ENCODE results near the gene HELZ2. TPM values are rescaled to one million over a fixed set of nuclear protein-coding genes. Genes with fewer than 3 reads are reported as not detected.

HELZ2 gene
- total RNA-seq, 1 experiment from 2014 or later = 27.9 TPM

GRCh38 chr20:63542696-63543095, 31.3 kb downstream of the HELZ2 start:
- H4K91ac ChIP-seq (ENCODE audit: insufficient read length, low read depth, low read length) = no peak overlapping the region
- no peaks in the 10 kb centered on the region for H3K4me1 ChIP-seq (ENCODE audit: insufficient read depth, low read length)
- no peak overlapping the region for H3K4ac ChIP-seq (ENCODE audit: low read depth, low read length)
- TF ChIP-seq, protein P1, sequence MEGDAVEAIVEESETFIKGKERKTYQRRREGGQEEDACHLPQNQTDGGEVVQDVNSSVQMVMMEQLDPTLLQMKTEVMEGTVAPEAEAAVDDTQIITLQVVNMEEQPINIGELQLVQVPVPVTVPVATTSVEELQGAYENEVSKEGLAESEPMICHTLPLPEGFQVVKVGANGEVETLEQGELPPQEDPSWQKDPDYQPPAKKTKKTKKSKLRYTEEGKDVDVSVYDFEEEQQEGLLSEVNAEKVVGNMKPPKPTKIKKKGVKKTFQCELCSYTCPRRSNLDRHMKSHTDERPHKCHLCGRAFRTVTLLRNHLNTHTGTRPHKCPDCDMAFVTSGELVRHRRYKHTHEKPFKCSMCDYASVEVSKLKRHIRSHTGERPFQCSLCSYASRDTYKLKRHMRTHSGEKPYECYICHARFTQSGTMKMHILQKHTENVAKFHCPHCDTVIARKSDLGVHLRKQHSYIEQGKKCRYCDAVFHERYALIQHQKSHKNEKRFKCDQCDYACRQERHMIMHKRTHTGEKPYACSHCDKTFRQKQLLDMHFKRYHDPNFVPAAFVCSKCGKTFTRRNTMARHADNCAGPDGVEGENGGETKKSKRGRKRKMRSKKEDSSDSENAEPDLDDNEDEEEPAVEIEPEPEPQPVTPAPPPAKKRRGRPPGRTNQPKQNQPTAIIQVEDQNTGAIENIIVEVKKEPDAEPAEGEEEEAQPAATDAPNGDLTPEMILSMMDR (conservative IDR thresholded peaks at IDR 0.05) = no peak
- Mint-ChIP-seq H3K4me1 (peaks cover 5 to 9% of the 10 kb centered on the region in 2 experiments), H3K27ac (no peak overlapping the region), H3K4me3 (no peak overlapping the region), H3K9me3 (no peaks in the 10 kb centered on the region), H3K27me3 (ENCODE audit: low read depth) (no peaks in the 10 kb centered on the region), H3K36me3 (ENCODE audit: insufficient read depth in 1 of 3, low read depth in 3 of 3) (no peaks in the 10 kb centered on the region)
- H2BK15ac ChIP-seq (ENCODE audit: low read depth, low read length) = no peak overlapping the region
- no peak overlapping the region for H2BK5ac ChIP-seq (ENCODE audit: insufficient read length, low read length)
- no peak overlapping the region for H3K18ac ChIP-seq (ENCODE audit: insufficient read length, low read depth, low read length)
- H3K27ac ChIP-seq (ENCODE audit: insufficient read length, low read depth, low read length) = no peak overlapping the region
- no CpG with 5 or more reads among the region's 10 CpGs for WGBS (ENCODE audit: extremely low coverage, insufficient read length, low lambda C conversion rate)
- no peak overlapping the region for H2AFZ ChIP-seq (ENCODE audit: low read length)
- no peak overlapping the region for H3K56ac ChIP-seq (ENCODE audit: insufficient read length, low read depth, low read length)
- H4K8ac ChIP-seq (replicated peaks; ENCODE audit: insufficient read length, low read depth, low read length) = no peak overlapping the region
- no peak overlapping the region for H4K5ac ChIP-seq (ENCODE audit: insufficient read length, low read depth, low read length)
- H3T11ph ChIP-seq (ENCODE audit: low read length) = no peak overlapping the region
- no peak overlapping the region for H2BK12ac ChIP-seq (ENCODE audit: insufficient read length, low read depth, low read length)
- H2AK5ac ChIP-seq (ENCODE audit: insufficient read length, low read length) = no peak overlapping the region
- no peak overlapping the region for H3K14ac ChIP-seq (ENCODE audit: insufficient read depth, low read length)
- DNase-seq = no peak
- no peaks in the 10 kb centered on the region for H3K79me2 ChIP-seq (ENCODE audit: insufficient read depth, low read length)
- H3K79me1 ChIP-seq (ENCODE audit: insufficient read depth, low read depth, low read length, poor library complexity, severe bottlenecking) = no peaks in the 10 kb centered on the region
- no peak overlapping the region for H3K4me2 ChIP-seq (ENCODE audit: insufficient read depth, insufficient read length, low read length)
- no peak overlapping the region for H2BK20ac ChIP-seq (ENCODE audit: low read depth, low read length, poor library complexity, severe bottlenecking)
- no peaks in the 10 kb centered on the region for H3K23me2 ChIP-seq (ENCODE audit: insufficient read length, low read depth, low read length, poor library complexity, severe bottlenecking)
- H3K9ac ChIP-seq (ENCODE audit: extremely low read depth, insufficient read length, low read length) = no peak overlapping the region
- H2BK120ac ChIP-seq (ENCODE audit: low read depth, low read length, poor library complexity, severe bottlenecking) = no peak overlapping the region
- no peak overlapping the region for H3K23ac ChIP-seq (ENCODE audit: insufficient read length, low read depth, low read length)
- no peaks in the 10 kb centered on the region for H3K9me3 ChIP-seq (ENCODE audit: control insufficient read depth, low read depth, low read length)
- no peaks in the 10 kb centered on the region for H3K27me3 ChIP-seq (ENCODE audit: insufficient read depth, low read length)
- no peaks in the 10 kb centered on the region for H4K20me1 ChIP-seq (ENCODE audit: control insufficient read depth, insufficient read depth, insufficient read length)
